Measurements from ENCODE around the gene PYGB.

The PYGB gene

GRCh38 chr20:25247956-25248785 lies at the start of gene PYGB:
Gene PYGB, plus strand, starts transcription at chr20:25248085. Its CDS starts 94 bp downstream, at chr20:25248179.
- peak; percentile 53 for DNase-seq

GRCh38 chr20:25198663-25199383 lies 49.1 kb upstream of the PYGB start:
- DNase-seq, result no peak

- DNase-seq, result no peak
Measured at GRCh38 chr20:25199473-25200260, 48.2 kb upstream of the PYGB start.

- DNase-seq, result no peak
Measured at GRCh38 chr20:25203089-25203488, 44.8 kb upstream of the PYGB start.

- DNase-seq, result no peak
Measured at GRCh38 chr20:25203871-25204320, 44.0 kb upstream of the PYGB start.

- no peak for DNase-seq
Measured at GRCh38 chr20:25204550-25205276, 43.2 kb upstream of the PYGB start.

- DNase-seq, result no peak
Measured at GRCh38 chr20:25205277-25206062, 42.4 kb upstream of the PYGB start.

GRCh38 chr20:25206063-25206403 lies 41.9 kb upstream of the PYGB start:
- DNase-seq, result no peak

- DNase-seq, result no peak
Measured at GRCh38 chr20:25206548-25206947, 41.3 kb upstream of the PYGB start.

- no peak for DNase-seq
Measured at GRCh38 chr20:25207149-25207959, 40.5 kb upstream of the PYGB start.

GRCh38 chr20:25207960-25208534 lies 39.8 kb upstream of the PYGB start:
- no peak for DNase-seq

- DNase-seq, result no peak
Measured at GRCh38 chr20:25209400-25209799, 38.5 kb upstream of the PYGB start.

- no peak for DNase-seq
Measured at GRCh38 chr20:25209911-25210310, 38.0 kb upstream of the PYGB start.

GRCh38 chr20:25211273-25211672 lies 36.6 kb upstream of the PYGB start:
- no peak for DNase-seq

- DNase-seq, result no peak
Measured at GRCh38 chr20:25212242-25212641, 35.6 kb upstream of the PYGB start.

GRCh38 chr20:25213566-25214425 lies 34.1 kb upstream of the PYGB start:
- DNase-seq, result no peak

GRCh38 chr20:25214426-25214790 lies 33.5 kb upstream of the PYGB start:
- no peak for DNase-seq

GRCh38 chr20:25214819-25215218 lies 33.1 kb upstream of the PYGB start:
- no peak for DNase-seq

- DNase-seq, result no peak
Measured at GRCh38 chr20:25215521-25215920, 32.4 kb upstream of the PYGB start.
